Colonic mucosa (tissue), 4 donors: ENCODE results near the gene LENEP. TPM values are rescaled to one million over a fixed set of nuclear protein-coding genes. Genes with fewer than 3 reads are reported as not detected.

Source experiments
- DNase-seq: peaks from one replicate; pipeline ENCODE4 v3.0.0-alpha.2; 2020
- H3K27ac ChIP-seq: fragments of 200-600 bp; one replicate; pipeline ENCODE4 v1.8.0; 2021
- H3K27me3 ChIP-seq: fragments of 200-600 bp; one replicate; pipeline ENCODE4 v1.8.0; 2021
- H3K36me3 ChIP-seq: fragments of 200-600 bp; one replicate; pipeline ENCODE4 v1.8.0; 2021
- H3K4me1 ChIP-seq: fragments of 200-600 bp; one replicate; pipeline ENCODE4 v1.8.0; 2021; ENCODE audit warnings: mild to moderate bottlenecking
- H3K4me3 ChIP-seq: fragments of 200-600 bp; one replicate; pipeline ENCODE4 v1.8.0; 2021
- H3K9ac ChIP-seq, 2 donors: one replicate each; pipeline ENCODE4 v1.7.0; 2013; ENCODE audit warnings: control low read depth in 2 of 2, low read depth in 2 of 2, low read length in 2 of 2
- H3K9me3 ChIP-seq: fragments of 200-600 bp; one replicate; pipeline ENCODE4 v1.8.0; 2021
- CTCF ChIP-seq: fragments of 200-600 bp; IDR thresholded peaks from one replicate; pipeline ENCODE4 v1.8.0; 2022; ENCODE audit warnings: antibody characterized with exemption, mild to moderate bottlenecking
- intact Hi-C: fragments of 100-400 bp; cut with DNase I; formaldehyde crosslinking; loops from one replicate; pipeline ENCODE4 v1.14.1; 2022
- total RNA-seq, 2 donors: library from RNA; stranded (reverse); fragmentation: NEBNext Ultra II Directional in 1 of 2; extraction: Animal tissue kit (Norgen Biotek cat#: 25700) in 1 of 2; gene quantifications; one replicate each; pipeline ENCODE4 v1.2.1, GENCODE V29; 2021
- donor health status: healthy.
- donor health status: DM: no; HTN: no; CAD: no.
- donor health status: DM: no; HTN: no; CAD: no.

The LENEP gene
- total RNA-seq, 2 donors from 2014 or later, result not detected

GRCh38 chr1:154971341-154971998, 21.9 kb upstream of the LENEP start:
- no peaks in the 10 kb centered on the region for H3K27me3 ChIP-seq
- peaks cover 4% of the 10 kb centered on the region for H3K36me3 ChIP-seq
- DNase-seq, result peak; percentile 39
- H3K4me1 ChIP-seq, result peaks cover 21% of the 10 kb centered on the region
- H3K4me3 ChIP-seq, result peak overlapping the region; percentile 28
- intact Hi-C loops, result no loop called here
- H3K27ac ChIP-seq, result peak overlapping the region; percentile 96
- no peaks in the 10 kb centered on the region for H3K9me3 ChIP-seq
- TF ChIP-seq CTCF, result no peak
- peak overlapping the region; percentile 44 to 52 for H3K9ac ChIP-seq

GRCh38 chr1:154972213-154972516, 21.2 kb upstream of the LENEP start:
- no peak for TF ChIP-seq CTCF
- DNase-seq, result no peak
- intact Hi-C loops, result no loop called here
- H3K36me3 ChIP-seq, result no peaks in the 10 kb centered on the region
- no peaks in the 10 kb centered on the region for H3K27me3 ChIP-seq
- peak overlapping the region in 1 of 2 donors; percentile 99 for H3K9ac ChIP-seq
- no peaks in the 10 kb centered on the region for H3K9me3 ChIP-seq
- no peak overlapping the region for H3K4me3 ChIP-seq
- H3K4me1 ChIP-seq, result peaks cover 21% of the 10 kb centered on the region
- H3K27ac ChIP-seq, result peak overlapping the region; percentile 96

- no peak for TF ChIP-seq CTCF
- DNase-seq, result peak; percentile 70
- H3K9ac ChIP-seq, result peak overlapping the region; percentile 28 to 99
- intact Hi-C loops, result no loop called here
- peaks cover 21% of the 10 kb centered on the region for H3K4me1 ChIP-seq
- peak overlapping the region; percentile 96 for H3K27ac ChIP-seq
- no peaks in the 10 kb centered on the region for H3K9me3 ChIP-seq
- H3K36me3 ChIP-seq, result no peaks in the 10 kb centered on the region
- peak overlapping the region; percentile 51 for H3K4me3 ChIP-seq
- no peaks in the 10 kb centered on the region for H3K27me3 ChIP-seq
Observed at GRCh38 chr1:154972517-154973343, 20.7 kb upstream of the LENEP start.

GRCh38 chr1:154973344-154974101, 19.9 kb upstream of the LENEP start:
- Histone ChIP-seq H3K9ac (peak overlapping the region; percentile 73 to 99), H3K4me1 (peaks cover 21% of the 10 kb centered on the region), H3K9me3 (no peaks in the 10 kb centered on the region), H3K4me3 (peak overlapping the region; percentile 51), H3K27me3 (no peaks in the 10 kb centered on the region), H3K27ac (peak overlapping the region; percentile 96), H3K36me3 (no peaks in the 10 kb centered on the region)
- peak; percentile 100 for DNase-seq
- intact Hi-C loops, result no loop called here
- TF ChIP-seq CTCF, result no peak

GRCh38 chr1:154974102-154974807, 19.1 kb upstream of the LENEP start, which contains the start of gene CKS1B:
Gene CKS1B, plus strand, starts transcription at chr1:154974681. Its CDS starts 65 bp downstream, at chr1:154974746.
- H3K27me3 ChIP-seq, result no peaks in the 10 kb centered on the region
- intact Hi-C loops, result no loop called here
- H3K4me3 ChIP-seq, result peak within 1 kb of the TSS; percentile 51
- peaks cover 21% of the 10 kb centered on the region for H3K4me1 ChIP-seq
- peak within 1 kb of the TSS; percentile 73 to 99 for H3K9ac ChIP-seq
- H3K27ac ChIP-seq, result peak within 1 kb of the TSS; percentile 96
- TF ChIP-seq CTCF, result no peak
- H3K36me3 ChIP-seq, result no peaks in the 10 kb centered on the region
- peak; percentile 97 for DNase-seq
- H3K9me3 ChIP-seq, result no peaks in the 10 kb centered on the region
